ENCODE results near the gene TCERG1L.

DNA sequence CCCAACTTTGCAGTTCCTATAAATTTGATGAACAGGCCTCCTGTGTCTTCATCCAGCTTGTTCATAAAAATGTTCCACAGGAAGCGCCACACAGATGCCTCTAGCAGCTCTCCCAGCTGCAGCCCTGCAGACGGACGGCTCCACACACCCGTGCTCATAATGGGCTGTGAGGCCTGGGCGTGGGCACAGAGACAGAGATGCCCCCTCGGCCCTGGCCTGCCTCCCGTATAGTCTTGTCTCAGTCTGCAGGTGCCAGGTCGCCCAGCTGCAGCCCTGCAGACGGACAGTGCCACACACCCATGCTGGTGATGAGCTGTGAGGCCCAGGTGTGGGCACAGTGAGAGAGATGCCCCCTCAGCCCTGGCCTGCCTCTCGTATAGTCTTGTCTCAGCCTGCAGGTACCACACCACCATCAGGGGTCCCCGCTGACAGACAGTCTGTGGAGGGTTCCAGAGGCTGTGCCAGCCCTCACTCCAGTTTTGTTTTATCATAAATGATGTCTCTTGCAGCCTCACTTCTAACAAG, 189.9 kb downstream of the TCERG1L start:
- TF ChIP-seq, protein P1, sequence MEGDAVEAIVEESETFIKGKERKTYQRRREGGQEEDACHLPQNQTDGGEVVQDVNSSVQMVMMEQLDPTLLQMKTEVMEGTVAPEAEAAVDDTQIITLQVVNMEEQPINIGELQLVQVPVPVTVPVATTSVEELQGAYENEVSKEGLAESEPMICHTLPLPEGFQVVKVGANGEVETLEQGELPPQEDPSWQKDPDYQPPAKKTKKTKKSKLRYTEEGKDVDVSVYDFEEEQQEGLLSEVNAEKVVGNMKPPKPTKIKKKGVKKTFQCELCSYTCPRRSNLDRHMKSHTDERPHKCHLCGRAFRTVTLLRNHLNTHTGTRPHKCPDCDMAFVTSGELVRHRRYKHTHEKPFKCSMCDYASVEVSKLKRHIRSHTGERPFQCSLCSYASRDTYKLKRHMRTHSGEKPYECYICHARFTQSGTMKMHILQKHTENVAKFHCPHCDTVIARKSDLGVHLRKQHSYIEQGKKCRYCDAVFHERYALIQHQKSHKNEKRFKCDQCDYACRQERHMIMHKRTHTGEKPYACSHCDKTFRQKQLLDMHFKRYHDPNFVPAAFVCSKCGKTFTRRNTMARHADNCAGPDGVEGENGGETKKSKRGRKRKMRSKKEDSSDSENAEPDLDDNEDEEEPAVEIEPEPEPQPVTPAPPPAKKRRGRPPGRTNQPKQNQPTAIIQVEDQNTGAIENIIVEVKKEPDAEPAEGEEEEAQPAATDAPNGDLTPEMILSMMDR (IDR thresholded peaks at IDR 0.05), result no peak
- no peak for TF ChIP-seq POLR2A (IDR thresholded peaks at IDR 0.05)
